K562 (cell line): Measurements from ENCODE around the gene CD46.

ENCODE experiments used
- ATF3 ChIP-seq, 2 experiments: fragments of 450-650 bp in 1 of 2; sonication (generic) in 1 of 2; formaldehyde crosslinking in 1 of 2; IDR thresholded peaks in 1 of 2; conservative IDR thresholded peaks in 1 of 2; 2 replicates each; pipeline versions ENCODE4 v1.6.1 to v1.8.1; 2016 to 2023; ENCODE audit warnings: mild to moderate bottlenecking in 2 of 2, moderate library complexity in 2 of 2, inconsistent platforms in 1 of 2, missing genetic modification reagents in 1 of 2
- BCLAF1 ChIP-seq, 2 experiments: fragments of 450-650 bp in 1 of 2; IDR thresholded peaks; 2 replicates each; pipeline ENCODE4 v1.6.1; 2011 to 2017; ENCODE audit warnings: low read depth in 2 of 2, antibody characterized with exemption in 1 of 2, borderline replicate concordance in 1 of 2, low read length in 1 of 2, mild to moderate bottlenecking in 1 of 2, mixed read lengths in 1 of 2; ENCODE audit not compliant: control insufficient read depth in 1 of 2
- CAMTA2 ChIP-seq: fragments of 250-450 bp; sonication (Bioruptor Pico); conservative IDR thresholded peaks from 2 replicates; pipeline ENCODE4 v1.5.1; 2022
- DACH1 ChIP-seq: fragments of 450-650 bp; IDR thresholded peaks from 2 replicates; pipeline ENCODE4 v1.6.1; 2018; ENCODE audit not compliant: partially characterized antibody
- HDAC6 ChIP-seq: IDR thresholded peaks from 2 replicates; pipeline ENCODE4 v1.6.1; 2012; ENCODE audit warnings: low read depth, mild to moderate bottlenecking, control low read depth, inconsistent platforms, low read length, moderate library complexity
- MBD2 ChIP-seq: sonication (generic); IDR thresholded peaks from 2 replicates; pipeline ENCODE4 v1.6.1; 2016; ENCODE audit warnings: low read depth, borderline replicate concordance
- MYC ChIP-seq, 2 experiments: fragments of 250-450 bp in 1 of 2; sonication (Bioruptor Pico) in 1 of 2; IDR thresholded peaks; 2 replicates each; pipeline versions ENCODE4 v1.5.1 to v1.6.1; 2012 to 2021; ENCODE audit warnings: low read depth in 2 of 2, borderline replicate concordance in 1 of 2, improper control_type of control experiment in 1 of 2, low read length in 1 of 2, mild to moderate bottlenecking in 1 of 2, moderate library complexity in 1 of 2
- NCOA1 ChIP-seq: fragments of 450-650 bp; IDR thresholded peaks from 2 replicates; pipeline ENCODE4 v1.6.1; 2016; ENCODE audit warnings: low read depth
- SMC3 ChIP-seq: conservative IDR thresholded peaks from 2 replicates; pipeline ENCODE4 v1.6.1; 2011; ENCODE audit warnings: low read depth, low read length, improper control_type of control experiment; ENCODE audit not compliant: insufficient read depth
- YY1 ChIP-seq, 3 experiments: IDR thresholded peaks; 2 replicates each; pipeline ENCODE4 v1.6.1; 2011; ENCODE audit warnings: low read length in 2 of 3, mild to moderate bottlenecking in 2 of 3, moderate library complexity in 2 of 3, borderline replicate concordance in 1 of 3, control low read depth in 1 of 3, low read depth in 1 of 3; ENCODE audit not compliant: insufficient read depth in 3 of 3, insufficient replicate concordance in 2 of 3, control insufficient read depth in 1 of 3, insufficient read length in 1 of 3; ENCODE audit errors: extremely low read depth in 1 of 3
- ZNF12 ChIP-seq: sonication (generic); formaldehyde crosslinking; IDR thresholded peaks from 2 replicates; pipeline ENCODE4 v1.4.0; 2020; ENCODE audit warnings: mild to moderate bottlenecking, missing genetic modification reagents

DNA sequence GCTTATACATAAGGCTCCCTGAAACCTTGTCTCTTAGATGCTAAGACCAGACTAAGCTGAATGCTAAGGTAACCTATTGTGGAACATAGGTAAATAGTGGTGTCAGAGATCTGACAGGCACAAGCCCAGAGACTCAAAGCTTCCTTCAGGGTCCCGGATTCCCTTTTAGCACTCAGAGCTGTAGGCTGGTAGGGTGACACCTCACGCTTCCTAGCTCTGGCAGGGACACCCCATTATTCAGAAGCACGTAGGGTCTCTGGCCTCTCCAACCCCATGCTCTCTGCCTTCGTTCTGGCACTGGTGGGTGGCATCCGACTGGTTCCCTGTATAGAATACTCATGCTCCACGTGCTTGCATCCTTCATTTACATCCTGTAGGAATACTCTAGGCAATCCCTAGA lies 90.7 kb downstream of the CD46 start:
- no peak for TF ChIP-seq ATF3 (IDR thresholded peaks at IDR 0.05)
- no peak for TF ChIP-seq ATF3 (CRISPR knock-in tag; conservative IDR thresholded peaks at IDR 0.05)
- no peak for TF ChIP-seq SMC3
- TF ChIP-seq BCLAF1 (IDR thresholded peaks at IDR 0.05; ENCODE audit: borderline replicate concordance in 1 of 2, control insufficient read depth in 1 of 2, low read depth in 2 of 2, low read length in 1 of 2): no peak
- TF ChIP-seq MYC (IDR thresholded peaks at IDR 0.05; ENCODE audit: low read depth, low read length): no peak
- TF ChIP-seq MYC (CRISPR knock-in tag; IDR thresholded peaks at IDR 0.05; ENCODE audit: borderline replicate concordance, low read depth): no peak
- no peak for TF ChIP-seq CAMTA2
- TF ChIP-seq NCOA1: no peak
- no peak for TF ChIP-seq HDAC6
- TF ChIP-seq ZNF12 (CRISPR knock-in tag): no peak
- no peak for TF ChIP-seq DACH1
- no peak for TF ChIP-seq YY1 (IDR thresholded peaks at IDR 0.05; ENCODE audit: borderline replicate concordance in 1 of 3, control insufficient read depth in 1 of 3, extremely low read depth in 1 of 3, insufficient read depth in 3 of 3, insufficient read length in 1 of 3, insufficient replicate concordance in 2 of 3, low read depth in 1 of 3, low read length in 2 of 3)
- no peak for TF ChIP-seq MBD2
